HG03097 (cell line): ENCODE measurements around the gene OR6F1.
"Not testable (repeated sequence)": the region's sequence is repeated elsewhere in the genome, so short reads cannot be mapped to it uniquely, and the experiment has no call there.

Source experiments
- ATAC-seq: cut with Tn5 transposase; IDR thresholded peaks from one replicate; pipeline ENCODE4 v1.9.1; 2021; ENCODE audit not compliant: unreplicated experiment, low FRiP score

OR6F1 gene

GRCh38 chr1:247716546-247716945, at the start of gene OR6F1:
Gene OR6F1 (minus strand): TSS chr1:247716646. CDS start chr1:247712755, 3,891 bp downstream.
- no peak for ATAC-seq

GRCh38 chr1:247760456-247760855, 44.0 kb upstream of the OR6F1 start, which contains the start of gene OR1C1:
Gene OR1C1 (minus strand): TSS chr1:247760556. CDS start chr1:247758406, 2,150 bp downstream.
- ATAC-seq, result no peak

- ATAC-seq, result not testable (repeated sequence)
Measured at GRCh38 chr1:247754311-247754710, 37.9 kb upstream of the OR6F1 start.

GRCh38 chr1:247749870-247750269, 33.4 kb upstream of the OR6F1 start:
- no peak for ATAC-seq

GRCh38 chr1:247748041-247748440, 31.6 kb upstream of the OR6F1 start, which contains the start of gene OR14A2:
Gene OR14A2 (minus strand): TSS chr1:247748141.
- no peak for ATAC-seq

- ATAC-seq, result no peak
Measured at GRCh38 chr1:247747616-247748015, 31.2 kb upstream of the OR6F1 start.

- ATAC-seq, result no peak
Measured at GRCh38 chr1:247746391-247746935, 30.0 kb upstream of the OR6F1 start.

GRCh38 chr1:247742215-247742760, 25.8 kb upstream of the OR6F1 start:
- not testable (repeated sequence) for ATAC-seq

GRCh38 chr1:247741756-247742155, 25.3 kb upstream of the OR6F1 start:
- ATAC-seq, result no peak

- no peak for ATAC-seq
Measured at GRCh38 chr1:247740721-247741120, 24.3 kb upstream of the OR6F1 start.

GRCh38 chr1:247738315-247738714, 21.9 kb upstream of the OR6F1 start, which contains the start of gene OR14K1:
Gene OR14K1 (plus strand): TSS chr1:247738615. CDS start chr1:247738615, 0 bp downstream.
- ATAC-seq, result no peak

GRCh38 chr1:247721222-247721621, 4.8 kb upstream of the OR6F1 start:
- ATAC-seq, result no peak

- ATAC-seq, result no peak
Measured at GRCh38 chr1:247713753-247714152, 2.7 kb downstream of the OR6F1 start.

- ATAC-seq, result not testable (repeated sequence)
Measured at GRCh38 chr1:247710681-247711080, 5.8 kb downstream of the OR6F1 start.

- no peak for ATAC-seq
Measured at GRCh38 chr1:247701338-247701737, 15.1 kb downstream of the OR6F1 start.

GRCh38 chr1:247681288-247681897, 35.1 kb downstream of the OR6F1 start:
- no peak for ATAC-seq

- no peak for ATAC-seq
Measured at GRCh38 chr1:247680171-247680570, 36.3 kb downstream of the OR6F1 start.

- no peak for ATAC-seq
Measured at GRCh38 chr1:247679639-247680038, 36.8 kb downstream of the OR6F1 start, which contains the start of gene OR13G1. Gene OR13G1 (minus strand): TSS chr1:247679739. CDS start chr1:247673041, 6,698 bp downstream.

- ATAC-seq, result no peak
Measured at GRCh38 chr1:247669225-247669624, 47.2 kb downstream of the OR6F1 start.
